Pulmonary artery endothelial cell (primary cell): ENCODE results near the gene STAB2. TPM values are rescaled to one million over a fixed set of nuclear protein-coding genes. Genes with fewer than 3 reads are reported as not detected.
A peak's percentile ranks its signal among the peaks of the same experiment; 100 is the strongest.

ENCODE experiments used
- DNase-seq: peaks from one replicate; pipeline ENCODE4 v3.0.0-alpha.2; 2011; ENCODE audit warnings: low read depth, low spot score
- total RNA-seq: library from RNA; depleted of rRNA; stranded (reverse); fragments of >200 nt; gene quantifications from 2 replicates; pipeline ENCODE4 v1.2.3, GENCODE V29; 2014

STAB2 gene
- total RNA-seq, 1 donor from 2014 or later, result not detected

GRCh38 chr12:103780093-103780440 is 193.0 kb downstream of the STAB2 start:
- DNase-seq, result no peak

GRCh38 chr12:103780992-103781391 is 193.9 kb downstream of the STAB2 start:
- no peak for DNase-seq

GRCh38 chr12:103782399-103782798 is 195.3 kb downstream of the STAB2 start:
- DNase-seq, result no peak

- DNase-seq, result no peak
Observed at GRCh38 chr12:103783744-103784664, 196.9 kb downstream of the STAB2 start.

- no peak for DNase-seq
Observed at GRCh38 chr12:103785243-103786031, 198.4 kb downstream of the STAB2 start.

GRCh38 chr12:103786201-103786600 is 199.1 kb downstream of the STAB2 start:
- no peak for DNase-seq

- no peak for DNase-seq
Observed at GRCh38 chr12:103791350-103791920, 204.4 kb downstream of the STAB2 start.

- DNase-seq, result no peak
Observed at GRCh38 chr12:103793046-103793445, 206.0 kb downstream of the STAB2 start.

GRCh38 chr12:103793512-103794045 is 206.5 kb downstream of the STAB2 start:
- DNase-seq, result no peak

GRCh38 chr12:103794309-103795213 is 207.5 kb downstream of the STAB2 start:
- DNase-seq, result no peak

- DNase-seq, result no peak
Observed at GRCh38 chr12:103798586-103798985, 211.5 kb downstream of the STAB2 start.

GRCh38 chr12:103799504-103799856 is 212.4 kb downstream of the STAB2 start:
- no peak for DNase-seq

GRCh38 chr12:103799857-103800771 is 213.0 kb downstream of the STAB2 start:
- peak; percentile 48 for DNase-seq

GRCh38 chr12:103801709-103802585 is 214.9 kb downstream of the STAB2 start:
- no peak for DNase-seq

- no peak for DNase-seq
Observed at GRCh38 chr12:103802586-103802886, 215.5 kb downstream of the STAB2 start.

GRCh38 chr12:103803847-103804246 is 216.8 kb downstream of the STAB2 start:
- DNase-seq, result no peak

- no peak for DNase-seq
Observed at GRCh38 chr12:103805655-103806360, 218.7 kb downstream of the STAB2 start.

- DNase-seq, result peak; percentile 75
Observed at GRCh38 chr12:103806803-103807202, 219.7 kb downstream of the STAB2 start.
